Choroid plexus epithelial cell (primary cell): Measurements from ENCODE around the gene NOG.

ENCODE experiments used
- DNase-seq: peaks from one replicate; pipeline ENCODE4 v3.0.0-alpha.2; 2010; ENCODE audit warnings: low read depth
- H3K4me3 ChIP-seq: 2 replicates; pipeline ENCODE4 v1.5.1; 2011; ENCODE audit warnings: low read depth, mild to moderate bottlenecking, control low read depth, low read length, moderate library complexity
- CTCF ChIP-seq: conservative IDR thresholded peaks from 2 replicates; pipeline ENCODE4 v1.5.1; 2011; ENCODE audit warnings: low read depth, mild to moderate bottlenecking, control low read depth, inconsistent platforms, low read length, moderate library complexity

Gene NOG

GRCh38 chr17:56602292-56603130, 9.0 kb downstream of the NOG start:
- no peak for TF ChIP-seq CTCF
- no peak for DNase-seq
- H3K4me3 ChIP-seq, result no peak overlapping the region

- DNase-seq, result no peak
- H3K4me3 ChIP-seq, result no peak overlapping the region
- no peak for TF ChIP-seq CTCF
These were observed 10.2 kb downstream of the NOG start for GRCh38 chr17:56603486-56604238.

GRCh38 chr17:56604691-56605290, 11.3 kb downstream of the NOG start:
- TF ChIP-seq CTCF, result no peak
- no peak overlapping the region for H3K4me3 ChIP-seq
- no peak for DNase-seq

GRCh38 chr17:56608944-56609343, 15.4 kb downstream of the NOG start:
- no peak overlapping the region for H3K4me3 ChIP-seq
- no peak for TF ChIP-seq CTCF
- DNase-seq, result no peak

GRCh38 chr17:56610321-56610720, 16.8 kb downstream of the NOG start:
- DNase-seq, result no peak
- H3K4me3 ChIP-seq, result no peak overlapping the region
- no peak for TF ChIP-seq CTCF

- H3K4me3 ChIP-seq, result no peak overlapping the region
- DNase-seq, result no peak
- TF ChIP-seq CTCF, result no peak
These were observed 19.6 kb downstream of the NOG start for GRCh38 chr17:56613131-56613530.
